ENCODE data around the gene TSG101.

Gene TSG101

DNA sequence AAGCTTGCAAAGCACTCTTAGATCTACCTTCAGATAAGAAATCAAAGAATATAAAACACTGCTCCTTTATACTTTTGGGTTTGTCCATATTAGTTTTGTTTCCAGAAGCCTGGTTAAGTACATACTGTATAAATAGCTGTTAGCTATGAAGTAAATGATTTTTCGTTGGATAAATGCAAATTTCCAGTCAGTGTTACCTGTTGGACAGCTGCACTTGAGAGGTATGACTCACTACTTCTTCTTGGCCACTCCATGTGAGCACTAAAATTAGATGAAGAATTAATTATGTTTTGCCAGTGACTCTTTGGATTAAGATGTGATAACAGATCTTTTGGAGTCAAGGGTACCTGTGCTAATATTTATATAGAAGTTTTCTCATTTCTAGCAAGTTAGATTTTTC lies 9.5 kb upstream of the TSG101 start:
- TF ChIP-seq SIN3A (IDR thresholded peaks at IDR 0.05; ENCODE audit: borderline replicate concordance, insufficient read depth, low read length) (no peak), TAF1 (IDR thresholded peaks at IDR 0.05; ENCODE audit: borderline replicate concordance, insufficient read depth, low read length) (no peak), FOXP2 (optimal IDR thresholded peaks at IDR 0.05; ENCODE audit: borderline replicate concordance, extremely low read depth, extremely low read length, insufficient read depth) (no peak), POLR2AphosphoS5 (IDR thresholded peaks at IDR 0.05; ENCODE audit: low read depth, low read length) (no peak)
- TF ChIP-seq, protein P1, sequence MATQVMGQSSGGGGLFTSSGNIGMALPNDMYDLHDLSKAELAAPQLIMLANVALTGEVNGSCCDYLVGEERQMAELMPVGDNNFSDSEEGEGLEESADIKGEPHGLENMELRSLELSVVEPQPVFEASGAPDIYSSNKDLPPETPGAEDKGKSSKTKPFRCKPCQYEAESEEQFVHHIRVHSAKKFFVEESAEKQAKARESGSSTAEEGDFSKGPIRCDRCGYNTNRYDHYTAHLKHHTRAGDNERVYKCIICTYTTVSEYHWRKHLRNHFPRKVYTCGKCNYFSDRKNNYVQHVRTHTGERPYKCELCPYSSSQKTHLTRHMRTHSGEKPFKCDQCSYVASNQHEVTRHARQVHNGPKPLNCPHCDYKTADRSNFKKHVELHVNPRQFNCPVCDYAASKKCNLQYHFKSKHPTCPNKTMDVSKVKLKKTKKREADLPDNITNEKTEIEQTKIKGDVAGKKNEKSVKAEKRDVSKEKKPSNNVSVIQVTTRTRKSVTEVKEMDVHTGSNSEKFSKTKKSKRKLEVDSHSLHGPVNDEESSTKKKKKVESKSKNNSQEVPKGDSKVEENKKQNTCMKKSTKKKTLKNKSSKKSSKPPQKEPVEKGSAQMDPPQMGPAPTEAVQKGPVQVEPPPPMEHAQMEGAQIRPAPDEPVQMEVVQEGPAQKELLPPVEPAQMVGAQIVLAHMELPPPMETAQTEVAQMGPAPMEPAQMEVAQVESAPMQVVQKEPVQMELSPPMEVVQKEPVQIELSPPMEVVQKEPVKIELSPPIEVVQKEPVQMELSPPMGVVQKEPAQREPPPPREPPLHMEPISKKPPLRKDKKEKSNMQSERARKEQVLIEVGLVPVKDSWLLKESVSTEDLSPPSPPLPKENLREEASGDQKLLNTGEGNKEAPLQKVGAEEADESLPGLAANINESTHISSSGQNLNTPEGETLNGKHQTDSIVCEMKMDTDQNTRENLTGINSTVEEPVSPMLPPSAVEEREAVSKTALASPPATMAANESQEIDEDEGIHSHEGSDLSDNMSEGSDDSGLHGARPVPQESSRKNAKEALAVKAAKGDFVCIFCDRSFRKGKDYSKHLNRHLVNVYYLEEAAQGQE (IDR thresholded peaks at IDR 0.05; ENCODE audit: insufficient read depth in 1 of 2, low read depth in 2 of 2, low read length in 2 of 2): no peak

DNA sequence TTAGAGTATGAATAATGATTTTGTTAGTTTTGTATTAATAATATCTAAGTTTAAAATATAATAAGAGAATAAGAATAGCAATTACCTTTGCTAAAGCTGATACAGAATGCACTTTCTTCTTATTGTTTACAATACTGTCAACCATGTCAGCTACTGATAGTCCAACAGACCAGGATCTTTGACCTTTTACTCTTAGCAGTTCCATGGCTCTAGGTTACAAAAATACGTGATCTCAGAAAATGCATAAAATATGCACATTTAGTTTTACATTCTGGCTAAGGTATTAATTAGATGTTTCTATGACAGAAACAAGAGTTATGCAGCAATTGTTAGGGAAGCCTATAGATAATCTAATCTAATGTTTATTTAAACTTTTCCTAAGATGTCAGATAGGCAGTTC lies 7.5 kb upstream of the TSG101 start:
- TF ChIP-seq SIN3A (IDR thresholded peaks at IDR 0.05; ENCODE audit: borderline replicate concordance, insufficient read depth, low read length) (no peak), TAF1 (IDR thresholded peaks at IDR 0.05; ENCODE audit: borderline replicate concordance, insufficient read depth, low read length) (no peak), FOXP2 (optimal IDR thresholded peaks at IDR 0.05; ENCODE audit: borderline replicate concordance, extremely low read depth, extremely low read length, insufficient read depth) (no peak), POLR2AphosphoS5 (IDR thresholded peaks at IDR 0.05; ENCODE audit: low read depth, low read length) (no peak)
- TF ChIP-seq, protein P1 (IDR thresholded peaks at IDR 0.05; ENCODE audit: insufficient read depth in 1 of 2, low read depth in 2 of 2, low read length in 2 of 2): no peak

DNA sequence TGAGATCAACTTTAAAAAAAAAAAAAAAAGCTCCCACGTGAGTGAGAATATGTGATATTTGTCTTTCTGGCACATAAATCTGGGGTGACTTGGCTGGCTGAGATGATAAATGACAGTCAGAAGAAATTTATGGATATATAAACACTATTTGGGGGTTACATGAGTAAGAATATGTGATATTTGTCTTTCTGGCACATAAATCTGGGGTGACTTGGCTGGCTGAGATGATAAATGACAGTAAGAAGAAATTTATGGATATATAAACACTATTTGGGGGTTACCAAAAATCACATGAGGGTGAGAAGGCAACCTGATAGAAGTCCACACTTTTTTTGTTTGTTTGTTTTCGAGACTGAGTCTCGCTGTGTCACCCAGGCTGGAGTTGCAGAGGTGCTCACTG lies 6.6 kb upstream of the TSG101 start:
- TF ChIP-seq TAF1 (IDR thresholded peaks at IDR 0.05; ENCODE audit: borderline replicate concordance, insufficient read depth, low read length): no peak
- no peak for TF ChIP-seq SIN3A (IDR thresholded peaks at IDR 0.05; ENCODE audit: borderline replicate concordance, insufficient read depth, low read length)

- TF ChIP-seq SIN3A (IDR thresholded peaks at IDR 0.05; ENCODE audit: borderline replicate concordance, insufficient read depth, low read length) (no peak), POLR2AphosphoS5 (IDR thresholded peaks at IDR 0.05; ENCODE audit: low read depth, low read length) (no peak), TAF1 (IDR thresholded peaks at IDR 0.05; ENCODE audit: borderline replicate concordance, insufficient read depth, low read length) (no peak), FOXP2 (optimal IDR thresholded peaks at IDR 0.05; ENCODE audit: borderline replicate concordance, extremely low read depth, extremely low read length, insufficient read depth) (no peak)
- TF ChIP-seq, protein P1 (IDR thresholded peaks at IDR 0.05; ENCODE audit: insufficient read depth in 1 of 2, low read depth in 2 of 2, low read length in 2 of 2): no peak
These were observed 770 bp upstream of the TSG101 start for GRCh38 chr11:18527512-18527911.

DNA sequence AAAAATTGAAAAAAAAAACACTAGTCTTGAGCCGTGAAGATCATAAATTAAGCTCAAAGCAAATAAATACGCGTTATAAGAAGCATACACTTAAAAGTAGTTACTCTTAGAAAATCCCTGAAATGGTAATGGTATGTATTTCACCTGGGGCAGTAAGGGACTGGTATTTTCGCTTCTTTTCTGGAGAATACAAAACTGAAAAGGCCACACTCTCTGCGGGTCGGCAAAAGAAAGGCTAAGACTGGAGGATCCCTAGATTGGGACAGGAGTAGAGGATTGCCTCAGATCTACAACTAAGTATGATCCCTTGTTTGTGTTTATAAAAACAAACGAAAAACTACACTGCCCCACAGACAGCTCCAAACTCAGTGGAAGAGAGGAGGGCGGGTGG lies 617 bp downstream of the TSG101 start:
- no peak for TF ChIP-seq POLR2AphosphoS5 (IDR thresholded peaks at IDR 0.05; ENCODE audit: low read depth, low read length)
- TF ChIP-seq SIN3A (IDR thresholded peaks at IDR 0.05; ENCODE audit: borderline replicate concordance, insufficient read depth, low read length): no peak
- TF ChIP-seq FOXP2 (optimal IDR thresholded peaks at IDR 0.05; ENCODE audit: borderline replicate concordance, extremely low read depth, extremely low read length, insufficient read depth): no peak
- TF ChIP-seq, protein P1 (IDR thresholded peaks at IDR 0.05; ENCODE audit: insufficient read depth in 1 of 2, low read depth in 2 of 2, low read length in 2 of 2): no peak
